ENCODE data around the gene PRX.

The PRX gene

DNA sequence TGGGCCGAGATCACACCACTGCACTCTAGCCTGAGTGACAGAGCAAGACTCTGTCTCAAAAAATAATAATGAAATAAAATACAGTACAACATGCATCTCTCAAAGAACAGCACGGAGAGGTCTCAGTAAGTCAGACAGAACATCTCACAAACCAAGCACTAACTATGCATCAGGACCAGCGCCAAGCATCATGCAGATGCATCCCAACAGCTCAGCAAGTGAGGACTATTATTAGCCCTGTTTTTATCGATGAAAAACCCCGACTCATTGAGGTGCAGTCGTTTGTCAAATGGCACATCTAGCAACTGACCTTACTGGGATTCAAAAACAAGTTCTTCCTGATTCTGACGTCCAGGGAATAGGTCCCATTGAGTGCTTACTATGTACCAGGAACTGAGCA lies 68.8 kb downstream of the PRX start:
- Histone ChIP-seq H3K27ac (ENCODE audit: insufficient read depth in 1 of 2, low read depth in 1 of 2, low read length in 2 of 2, poor library complexity in 1 of 2, severe bottlenecking in 2 of 2) (no peak overlapping the region), H3K9me3 (ENCODE audit: control extremely low read depth in 1 of 5, control insufficient read depth in 4 of 5, insufficient read depth in 2 of 5, low read depth in 1 of 5, low read length in 4 of 5) (no peaks in the 10 kb centered on the region), H3K4me1 (ENCODE audit: control extremely low read depth in 1 of 4, control insufficient read depth in 4 of 4, insufficient read depth in 4 of 4, low read length in 3 of 4) (peaks cover 0 to 19% (median 14%) of the 10 kb centered on the region in 4 experiments), H3K36me3 (ENCODE audit: control insufficient read depth in 4 of 4, insufficient read depth in 4 of 4, low read length in 3 of 4) (peaks cover 0 to 11% (median 6%) of the 10 kb centered on the region in 4 experiments), H3K27me3 (replicated peaks in 2 of 5; ENCODE audit: control insufficient read depth in 4 of 5, insufficient read depth in 5 of 5, low read length in 4 of 5) (no peaks in the 10 kb centered on the region), H3K4me3 (ENCODE audit: control insufficient read depth in 1 of 7, extremely low read depth in 1 of 7, insufficient read depth in 4 of 7, low read depth in 2 of 7, low read length in 6 of 7) (no peak overlapping the region)
- no peak for DNase-seq
- 52% methylated on average over 6 of the region's 7 CpGs for WGBS (ENCODE audit: insufficient coverage)
- POLR2A ChIA-PET, result no interaction called here
- CTCF ChIA-PET, result interaction anchor here (0.5 kb wide), 1 partner anchor 45 kb away, joined by 4 read pairs; no protein-coding TSS in a partner anchor

All from common myeloid progenitor, CD34-positive (primary cell).